IgD-negative memory B cell (primary cell): ENCODE measurements around the gene CNN2. TPM values are rescaled to one million over a fixed set of nuclear protein-coding genes. Genes with fewer than 3 reads are reported as not detected.
A peak's percentile ranks its signal among the peaks of the same experiment; 100 is the strongest.

ENCODE experiments used
- H3K27ac Mint-ChIP-seq, 3 donors: one replicate each; pipeline ENCODE4 v1.8.0; 2020 to 2022; ENCODE audit warnings: mild to moderate bottlenecking in 3 of 3, mixed read lengths in 3 of 3, moderate library complexity in 1 of 3
- H3K27me3 Mint-ChIP-seq: one replicate; pipeline ENCODE4 v1.8.0; 2021; ENCODE audit warnings: mixed read lengths
- H3K36me3 Mint-ChIP-seq: one replicate; pipeline ENCODE4 v1.8.0; 2020; ENCODE audit warnings: mild to moderate bottlenecking, mixed read lengths
- H3K4me1 Mint-ChIP-seq, 3 donors: one replicate each; pipeline ENCODE4 v1.8.0; 2020 to 2022; ENCODE audit warnings: mixed read lengths in 3 of 3, mild to moderate bottlenecking in 1 of 3
- H3K4me3 Mint-ChIP-seq, 4 donors: one replicate each; pipeline ENCODE4 v1.8.0; 2020 to 2022; ENCODE audit warnings: mild to moderate bottlenecking in 4 of 4, mixed read lengths in 4 of 4, moderate library complexity in 3 of 4
- H3K9me3 Mint-ChIP-seq, 3 donors: one replicate each; pipeline ENCODE4 v1.8.0; 2020 to 2021; ENCODE audit warnings: mixed read lengths in 3 of 3, mild to moderate bottlenecking in 1 of 3
- polyA plus RNA-seq: library from polyadenylated mRNA; unstranded; fragments of 300-500 nt; fragmentation: Illumina TruSeq; gene quantifications from one replicate; pipeline ENCODE4 v1.2.3, GENCODE V29; 2021

Gene CNN2
- polyA plus RNA-seq, 1 donor from 2014 or later: 596 TPM

- peaks cover 0 to 7% (median 5%) of the 10 kb centered on the region in 3 donors for H3K4me1 Mint-ChIP-seq
- H3K27me3 Mint-ChIP-seq: peaks cover 8% of the 10 kb centered on the region
- H3K27ac Mint-ChIP-seq: no peak overlapping the region
- H3K9me3 Mint-ChIP-seq: no peaks in the 10 kb centered on the region
- H3K4me3 Mint-ChIP-seq: no peak overlapping the region
- peaks cover 2% of the 10 kb centered on the region for H3K36me3 Mint-ChIP-seq
Observed at GRCh38 chr19:991932-992669, 34.3 kb upstream of the CNN2 start.

GRCh38 chr19:992670-993055 lies 33.7 kb upstream of the CNN2 start:
- Mint-ChIP-seq H3K27me3 (peaks cover 14% of the 10 kb centered on the region), H3K4me1 (peaks cover 0 to 7% (median 5%) of the 10 kb centered on the region in 3 donors), H3K4me3 (no peak overlapping the region), H3K27ac (peak overlapping the region in 1 of 3 donors; percentile 53), H3K9me3 (no peaks in the 10 kb centered on the region), H3K36me3 (peaks cover 2% of the 10 kb centered on the region)

- peaks cover 2% of the 10 kb centered on the region for H3K36me3 Mint-ChIP-seq
- H3K4me1 Mint-ChIP-seq: peaks cover 0 to 7% (median 5%) of the 10 kb centered on the region in 3 donors
- H3K27me3 Mint-ChIP-seq: peaks cover 21% of the 10 kb centered on the region
- no peak overlapping the region for H3K27ac Mint-ChIP-seq
- H3K4me3 Mint-ChIP-seq: no peak overlapping the region
- no peaks in the 10 kb centered on the region for H3K9me3 Mint-ChIP-seq
Observed at GRCh38 chr19:993361-993830, 33.0 kb upstream of the CNN2 start.

DNA sequence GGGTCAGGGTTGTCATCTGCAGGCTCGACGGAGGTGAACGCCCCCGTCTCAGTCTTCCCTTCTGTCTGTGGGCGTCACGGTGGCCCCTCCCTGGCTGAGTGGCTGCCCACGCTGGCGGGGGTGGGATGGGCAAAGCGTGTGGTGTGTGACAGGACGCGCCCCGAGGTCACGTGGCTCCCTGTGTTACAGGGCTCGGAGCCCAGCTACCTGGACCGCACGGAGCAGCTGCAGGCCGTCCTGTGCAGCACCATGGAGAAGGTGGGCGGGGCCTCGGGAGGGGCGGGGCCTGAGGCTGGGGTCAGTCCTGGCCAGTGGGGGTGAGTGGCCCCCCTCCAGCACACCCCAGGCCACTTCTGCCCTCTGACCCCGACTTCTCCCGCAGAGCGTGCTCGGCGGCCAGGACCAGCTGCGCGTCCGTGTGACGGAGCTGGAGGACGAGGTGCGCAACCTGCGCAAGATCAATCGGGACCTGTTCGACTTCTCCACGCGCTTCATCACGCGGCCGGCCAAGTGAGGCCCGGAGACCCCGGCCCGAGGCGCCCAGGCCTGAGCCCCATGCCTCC lies 32.5 kb upstream of the CNN2 start:
- Mint-ChIP-seq H3K27ac (no peak overlapping the region), H3K27me3 (peaks cover 25% of the 10 kb centered on the region), H3K4me3 (no peak overlapping the region), H3K36me3 (peaks cover 2% of the 10 kb centered on the region), H3K9me3 (no peaks in the 10 kb centered on the region), H3K4me1 (peaks cover 0 to 7% (median 5%) of the 10 kb centered on the region in 3 donors)

- peaks cover 29% of the 10 kb centered on the region for H3K27me3 Mint-ChIP-seq
- no peaks in the 10 kb centered on the region for H3K9me3 Mint-ChIP-seq
- H3K36me3 Mint-ChIP-seq: peaks cover 2% of the 10 kb centered on the region
- H3K27ac Mint-ChIP-seq: no peak overlapping the region
- peaks cover 0 to 7% (median 5%) of the 10 kb centered on the region in 3 donors for H3K4me1 Mint-ChIP-seq
- no peak overlapping the region for H3K4me3 Mint-ChIP-seq
Observed at GRCh38 chr19:994516-994915, 31.9 kb upstream of the CNN2 start.

- no peak overlapping the region for H3K4me3 Mint-ChIP-seq
- H3K36me3 Mint-ChIP-seq: peaks cover 2% of the 10 kb centered on the region
- peaks cover 0 to 7% (median 5%) of the 10 kb centered on the region in 3 donors for H3K4me1 Mint-ChIP-seq
- peaks cover 29% of the 10 kb centered on the region for H3K27me3 Mint-ChIP-seq
- no peaks in the 10 kb centered on the region for H3K9me3 Mint-ChIP-seq
- H3K27ac Mint-ChIP-seq: no peak overlapping the region
Observed at GRCh38 chr19:995051-995827, 31.2 kb upstream of the CNN2 start.

DNA sequence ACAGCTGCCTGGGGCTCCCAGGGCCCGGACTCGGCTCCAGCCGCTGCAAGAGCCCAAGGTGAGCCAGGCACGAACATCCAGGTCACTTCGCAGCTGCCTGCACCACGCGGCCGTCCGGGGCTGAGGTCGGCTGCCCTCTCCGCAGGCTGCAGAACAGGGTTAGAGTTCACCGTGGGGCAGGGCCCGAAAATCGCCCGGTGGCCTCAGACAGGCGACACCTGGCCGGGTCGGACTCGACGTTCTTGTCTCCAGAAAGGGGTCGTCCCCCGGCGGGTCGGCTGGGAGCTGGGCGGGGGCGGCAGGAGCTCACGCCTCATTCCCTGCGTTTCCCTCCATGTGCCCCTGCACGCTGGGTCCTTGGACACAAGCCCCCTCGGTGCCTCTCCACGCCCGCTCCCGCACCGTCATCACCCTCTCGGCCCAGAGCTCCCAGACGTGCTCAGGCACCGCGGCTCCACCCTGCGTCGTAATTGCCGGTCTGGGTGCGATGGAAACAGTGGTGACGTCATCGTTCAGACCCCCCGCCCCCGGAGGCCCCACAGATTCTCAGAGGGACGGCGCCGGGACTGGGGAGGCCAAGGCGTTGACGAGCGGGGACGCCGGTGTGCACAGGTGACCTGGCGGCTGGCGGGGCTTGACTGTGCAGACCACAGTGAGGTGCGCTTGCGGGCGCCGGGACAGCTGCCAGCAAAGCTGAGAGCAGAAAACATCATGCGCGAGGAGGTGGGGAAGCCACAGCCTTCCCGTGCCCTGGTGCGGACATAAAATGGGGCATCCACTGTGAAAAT lies 30.2 kb upstream of the CNN2 start:
- Mint-ChIP-seq H3K27me3 (peaks cover 32% of the 10 kb centered on the region), H3K4me3 (peak overlapping the region in 3 of 4 donors; percentile 48 to 53 (median 49)), H3K36me3 (peaks cover 2% of the 10 kb centered on the region), H3K27ac (peak overlapping the region; percentile 87 to 92 (median 89)), H3K4me1 (peaks cover 0 to 7% (median 7%) of the 10 kb centered on the region in 3 donors), H3K9me3 (no peaks in the 10 kb centered on the region)

DNA sequence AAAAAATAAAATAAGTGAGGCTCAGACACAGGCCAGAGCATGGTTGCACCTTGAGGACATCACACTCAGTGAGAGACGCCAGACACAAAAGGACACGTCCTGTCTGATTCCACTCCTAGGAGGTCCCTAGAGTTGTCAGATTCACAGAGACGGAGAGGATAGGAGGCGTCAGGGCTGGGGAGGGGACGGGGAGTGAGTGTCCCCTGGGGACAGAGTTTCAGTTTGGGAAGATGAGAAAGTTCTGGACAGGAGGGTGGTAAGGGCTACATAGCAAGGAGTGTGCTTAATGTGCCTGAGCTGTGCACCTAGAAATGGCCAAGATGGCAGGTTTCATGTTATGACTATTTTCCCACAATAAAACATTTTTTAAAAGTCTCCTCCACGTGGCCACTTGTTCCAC lies 28.3 kb upstream of the CNN2 start:
- Mint-ChIP-seq H3K36me3 (no peaks in the 10 kb centered on the region), H3K27ac (peak overlapping the region in 2 of 3 donors; percentile 45 to 63), H3K4me3 (peak overlapping the region in 2 of 4 donors; percentile 43 to 49), H3K4me1 (peaks cover 0 to 9% (median 7%) of the 10 kb centered on the region in 3 donors), H3K27me3 (peaks cover 35% of the 10 kb centered on the region), H3K9me3 (no peaks in the 10 kb centered on the region)

DNA sequence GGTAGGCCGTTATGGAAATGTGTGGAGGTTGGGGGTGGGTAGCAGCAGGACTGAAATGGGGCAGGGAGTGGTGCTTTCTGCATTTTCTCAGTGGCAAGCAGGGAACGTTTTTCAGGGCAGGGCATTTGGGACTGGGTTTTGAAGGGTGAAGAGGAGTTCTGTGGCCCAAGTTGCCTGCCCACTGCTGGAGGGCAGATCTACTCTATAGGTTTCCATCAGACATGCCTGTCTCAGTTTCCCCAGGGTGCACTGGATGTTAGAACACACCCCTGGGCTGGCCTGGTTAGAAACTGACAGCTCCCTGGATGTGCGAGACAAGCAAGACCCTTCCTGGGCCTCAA lies 27.1 kb upstream of the CNN2 start:
- H3K4me3 Mint-ChIP-seq: peak overlapping the region in 2 of 4 donors; percentile 10 to 36
- H3K4me1 Mint-ChIP-seq: peaks cover 0 to 9% (median 7%) of the 10 kb centered on the region in 3 donors

DNA sequence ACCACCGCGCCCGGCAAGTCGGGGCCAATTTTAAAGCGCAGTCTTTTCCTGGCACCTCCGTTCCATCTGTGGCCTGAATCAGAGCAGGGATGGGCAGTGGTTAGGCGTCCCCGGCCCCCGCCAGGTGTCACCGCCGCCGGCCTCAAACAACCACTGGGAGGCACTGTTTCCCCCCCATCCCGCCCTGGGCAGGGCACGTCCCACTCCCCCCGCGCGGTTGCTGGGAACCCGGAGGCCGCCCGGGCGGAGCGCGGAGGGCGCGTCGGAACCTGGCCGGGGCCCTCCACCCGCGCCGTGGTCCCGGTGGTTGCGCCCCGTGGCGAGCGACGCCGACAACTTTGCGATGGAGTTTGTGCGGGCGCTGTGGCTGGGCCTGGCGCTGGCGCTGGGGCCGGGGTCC lies 26.3 kb upstream of the CNN2 start, which contains the start of gene GRIN3B:
GRIN3B (plus strand) TSS at position 325 of the 400 bp plus-strand sequence; CDS start at position 344, 19 bp downstream.
- H3K27me3 Mint-ChIP-seq: peaks cover 35% of the 10 kb centered on the region
- H3K4me3 Mint-ChIP-seq: peak within 1 kb of the TSS; percentile 8 to 81 (median 44)
- no peaks in the 10 kb centered on the region for H3K9me3 Mint-ChIP-seq
- H3K4me1 Mint-ChIP-seq: peaks cover 0 to 10% (median 7%) of the 10 kb centered on the region in 3 donors
- H3K36me3 Mint-ChIP-seq: no peaks in the 10 kb centered on the region
- peak within 1 kb of the TSS in 1 of 3 donors; percentile 55 for H3K27ac Mint-ChIP-seq

More for the DNA sequence above, 27.1 kb upstream of the CNN2 start:
- Mint-ChIP-seq H3K36me3 (no peaks in the 10 kb centered on the region), H3K9me3 (no peaks in the 10 kb centered on the region), H3K27ac (peak overlapping the region in 1 of 3 donors; percentile 55), H3K27me3 (peaks cover 35% of the 10 kb centered on the region)

DNA sequence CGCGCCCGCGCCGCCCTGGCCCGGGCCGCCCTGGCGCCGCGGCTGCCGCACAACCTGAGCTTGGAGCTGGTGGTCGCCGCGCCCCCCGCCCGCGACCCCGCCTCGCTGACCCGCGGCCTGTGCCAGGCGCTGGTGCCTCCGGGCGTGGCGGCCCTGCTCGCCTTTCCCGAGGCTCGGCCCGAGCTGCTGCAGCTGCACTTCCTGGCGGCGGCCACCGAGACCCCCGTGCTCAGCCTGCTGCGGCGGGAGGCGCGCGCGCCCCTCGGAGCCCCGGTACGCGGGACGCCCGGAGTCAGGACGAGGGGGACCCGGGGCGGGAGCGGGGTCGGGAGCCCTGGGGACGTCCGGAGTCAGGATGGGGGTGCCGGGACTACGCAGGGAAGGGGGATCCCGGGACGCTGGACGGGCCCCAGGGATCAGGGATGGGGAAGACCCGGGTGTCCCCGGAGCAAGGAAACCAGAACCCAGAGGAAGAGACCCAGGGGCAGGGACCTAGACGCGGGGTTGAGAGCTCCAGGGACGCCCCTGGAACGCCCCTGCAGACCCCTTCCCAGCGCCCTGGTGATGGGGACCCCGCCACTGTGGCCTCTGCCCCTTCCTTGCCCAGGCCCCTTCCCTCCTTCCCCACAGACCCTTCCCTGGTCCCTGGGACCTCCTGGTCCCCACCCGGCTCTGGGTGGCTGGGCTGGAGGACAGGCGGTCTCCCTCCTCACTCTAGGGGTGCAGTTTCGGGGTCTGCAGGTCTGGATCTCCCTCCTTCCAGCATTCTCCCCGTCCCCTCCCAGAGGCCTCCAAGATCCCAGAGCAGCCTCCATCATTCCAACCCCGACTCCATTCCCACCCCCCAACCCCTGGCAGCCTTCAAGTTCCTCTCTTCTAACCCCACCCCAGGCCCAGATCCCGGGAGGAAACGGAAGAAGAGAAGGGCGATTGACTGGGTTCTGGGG lies 25.5 kb upstream of the CNN2 start:
- no peaks in the 10 kb centered on the region for H3K9me3 Mint-ChIP-seq
- H3K4me1 Mint-ChIP-seq: peaks cover 0 to 11% (median 7%) of the 10 kb centered on the region in 3 donors
- H3K4me3 Mint-ChIP-seq: peak overlapping the region; percentile 8 to 81 (median 44)
- no peaks in the 10 kb centered on the region for H3K36me3 Mint-ChIP-seq
- no peak overlapping the region for H3K27ac Mint-ChIP-seq
- peaks cover 35% of the 10 kb centered on the region for H3K27me3 Mint-ChIP-seq

- H3K36me3 Mint-ChIP-seq: no peaks in the 10 kb centered on the region
- no peaks in the 10 kb centered on the region for H3K9me3 Mint-ChIP-seq
- H3K4me3 Mint-ChIP-seq: peak overlapping the region in 2 of 4 donors; percentile 35 to 81
- peaks cover 32% of the 10 kb centered on the region for H3K27me3 Mint-ChIP-seq
- H3K4me1 Mint-ChIP-seq: peaks cover 0 to 6% (median 3%) of the 10 kb centered on the region in 3 donors
- peak overlapping the region in 1 of 3 donors; percentile 45 for H3K27ac Mint-ChIP-seq
Observed at GRCh38 chr19:1001538-1002166, 24.8 kb upstream of the CNN2 start.

- Mint-ChIP-seq H3K27ac (peak overlapping the region in 1 of 3 donors; percentile 45), H3K36me3 (no peaks in the 10 kb centered on the region), H3K4me1 (peaks cover 0 to 5% (median 0%) of the 10 kb centered on the region in 3 donors), H3K27me3 (peaks cover 22% of the 10 kb centered on the region), H3K4me3 (no peak overlapping the region), H3K9me3 (no peaks in the 10 kb centered on the region)
Observed at GRCh38 chr19:1002600-1002999, 23.8 kb upstream of the CNN2 start.
